Spinal cord (tissue), 10 donors: Measurements from ENCODE around the gene SLC7A5. TPM values are rescaled to one million over a fixed set of nuclear protein-coding genes. Genes with fewer than 3 reads are reported as not detected.
A peak's percentile ranks its signal among the peaks of the same experiment; 100 is the strongest.
"Not testable (repeated sequence)": the region's sequence is repeated elsewhere in the genome, so short reads cannot be mapped to it uniquely, and the experiment has no call there.

Experiments
- DNase-seq, 6 donors: peaks; one replicate each; pipeline versions ENCODE4 v3.0.0 to v3.0.0-alpha.2; 2013 to 2015; ENCODE audit warnings: low spot score in 6 of 6, low read depth in 4 of 6
- H3K27ac ChIP-seq: one replicate; pipeline ENCODE4 v1.5.1; 2013; ENCODE audit warnings: low read depth, low read length, control low read depth
- H3K27me3 ChIP-seq: one replicate; pipeline ENCODE4 v1.6.1; 2013; ENCODE audit warnings: low read length; ENCODE audit not compliant: control insufficient read depth, insufficient read depth
- H3K36me3 ChIP-seq: one replicate; pipeline ENCODE4 v1.6.1; 2013; ENCODE audit warnings: low read length; ENCODE audit not compliant: control insufficient read depth, insufficient read depth
- H3K4me1 ChIP-seq: one replicate; pipeline ENCODE4 v1.6.1; 2013; ENCODE audit warnings: low read length; ENCODE audit not compliant: control insufficient read depth, insufficient read depth
- H3K4me3 ChIP-seq: one replicate; pipeline ENCODE4 v1.5.1; 2013; ENCODE audit warnings: low read depth, low read length, control low read depth
- H3K9me3 ChIP-seq: one replicate; pipeline ENCODE4 v1.6.1; 2013; ENCODE audit warnings: low read length; ENCODE audit not compliant: control insufficient read depth, insufficient read depth
- WGBS: methylation state at CpG from one replicate; pipeline ENCODE4 v1.1.5; 2013; ENCODE audit warnings: missing lambda C conversion rate; ENCODE audit not compliant: insufficient coverage; 5-methylcytosine and 5-hydroxymethylcytosine counted together
- polyA plus RNA-seq, 2 donors: library from polyadenylated mRNA; unstranded; fragments of 120-200 nt; gene quantifications; one replicate each; pipeline ENCODE4 v1.2.1, GENCODE V29; 2013; ENCODE audit not compliant: insufficient read length in 2 of 2
- total RNA-seq, 2 donors: library from RNA; depleted of rRNA in 1 of 2; stranded (reverse); fragments of 120-200 nt in 1 of 2; fragments of >200 nt in 1 of 2; gene quantifications; one replicate each; pipeline versions ENCODE4 v1.2.3 to v1.2.4, GENCODE V29; 2013 to 2014
- donor health status: healthy.

SLC7A5 gene
- total and polyA plus RNA-seq, 4 donors, result 16.6 to 112 (median 65.4) TPM

DNA sequence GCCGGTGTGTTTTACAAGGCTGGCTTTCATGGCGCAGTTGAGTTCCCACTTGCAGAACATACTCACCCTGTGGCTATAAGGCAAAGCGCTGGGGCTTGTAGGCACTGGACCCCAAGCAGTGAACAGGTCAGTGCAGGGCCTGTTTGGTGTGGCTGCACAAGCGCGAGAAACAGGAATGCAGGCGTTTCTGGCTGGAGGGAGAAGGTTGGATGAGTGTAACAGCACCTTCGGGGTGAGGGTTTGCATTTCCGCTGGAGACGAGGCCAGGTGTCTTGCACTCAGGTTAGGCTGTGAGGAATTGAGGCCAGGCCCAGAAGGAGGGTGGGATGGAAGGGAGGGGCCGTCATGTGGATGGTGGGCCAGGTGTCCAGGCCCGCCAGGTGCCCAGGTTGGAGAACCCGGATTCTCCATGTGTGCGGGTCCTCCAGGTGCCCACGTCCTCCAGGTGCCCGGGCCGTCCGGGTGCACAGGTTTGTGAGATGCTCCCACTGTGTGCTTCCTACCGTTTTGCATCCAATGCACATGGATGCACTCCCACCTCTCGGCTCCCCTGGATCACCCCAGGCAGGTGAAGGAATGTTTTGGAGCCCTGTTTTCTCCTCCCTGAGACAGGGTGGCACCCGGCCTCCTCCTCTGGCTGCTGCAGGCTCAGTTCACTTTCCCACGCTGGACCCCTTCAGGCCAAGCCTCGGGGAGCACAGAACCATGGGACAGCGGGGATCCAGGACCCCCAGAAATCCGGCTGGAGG, 46.0 kb downstream of the SLC7A5 start:
- Histone ChIP-seq H3K27me3 (no peaks in the 10 kb centered on the region), H3K4me1 (peaks cover 42% of the 10 kb centered on the region), H3K36me3 (no peaks in the 10 kb centered on the region), H3K4me3 (no peak overlapping the region), H3K9me3 (no peaks in the 10 kb centered on the region), H3K27ac (no peak overlapping the region)
- peak in 1 of 6 donors; percentile 26 for DNase-seq
- WGBS, result 91% methylated on average over 24 of the region's 24 CpGs

DNA sequence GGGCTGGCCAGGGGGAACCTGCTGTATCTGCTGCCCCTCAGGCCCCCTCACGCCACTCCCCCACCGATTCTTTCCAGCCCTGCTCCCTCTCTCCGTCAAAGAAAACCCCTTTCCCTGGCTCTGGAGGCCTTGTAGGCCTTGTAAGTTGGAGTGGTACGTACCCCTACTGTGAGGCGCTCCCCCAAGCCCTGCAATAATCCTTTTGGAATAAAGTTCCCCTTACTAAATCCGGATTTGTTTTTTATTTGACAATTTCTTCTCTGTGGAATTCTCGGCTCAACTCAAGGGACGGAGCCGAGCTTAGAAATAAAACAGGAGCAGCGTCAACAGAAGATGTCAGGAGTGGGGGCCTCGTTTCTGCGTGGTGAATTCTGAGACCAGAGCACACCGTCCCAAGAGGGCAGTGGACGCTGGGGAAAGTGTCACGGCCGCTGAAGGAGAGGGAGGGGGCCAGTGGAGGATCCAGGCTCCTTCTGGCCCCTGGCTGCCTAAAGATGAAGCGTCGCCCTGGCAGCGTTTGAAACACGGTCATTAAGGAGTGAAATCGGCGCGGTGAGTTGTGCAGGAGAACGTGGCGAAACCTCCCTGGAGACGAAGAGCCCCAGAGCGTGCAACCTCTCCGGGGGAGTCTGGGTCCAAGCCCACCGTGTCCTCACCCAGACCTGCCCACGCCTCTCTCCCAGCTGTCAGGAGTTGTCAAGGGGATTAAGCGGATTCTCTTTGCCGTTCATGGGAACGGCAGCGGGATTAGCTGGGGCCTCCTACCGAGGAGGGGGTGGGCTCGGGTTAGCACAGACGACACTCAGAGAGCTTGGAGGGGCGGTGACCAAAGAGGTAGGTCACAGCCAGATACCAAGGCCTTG, 47.0 kb downstream of the SLC7A5 start:
- DNase-seq, result peak in 2 of 6 donors; percentile 38 to 68
- Histone ChIP-seq H3K4me1 (peaks cover 49% of the 10 kb centered on the region), H3K36me3 (no peaks in the 10 kb centered on the region), H3K4me3 (no peak overlapping the region), H3K27me3 (no peaks in the 10 kb centered on the region), H3K9me3 (peaks cover under 1% of the 10 kb centered on the region), H3K27ac (no peak overlapping the region)
- WGBS, result 35% methylated on average over 27 of the region's 38 CpGs

DNA sequence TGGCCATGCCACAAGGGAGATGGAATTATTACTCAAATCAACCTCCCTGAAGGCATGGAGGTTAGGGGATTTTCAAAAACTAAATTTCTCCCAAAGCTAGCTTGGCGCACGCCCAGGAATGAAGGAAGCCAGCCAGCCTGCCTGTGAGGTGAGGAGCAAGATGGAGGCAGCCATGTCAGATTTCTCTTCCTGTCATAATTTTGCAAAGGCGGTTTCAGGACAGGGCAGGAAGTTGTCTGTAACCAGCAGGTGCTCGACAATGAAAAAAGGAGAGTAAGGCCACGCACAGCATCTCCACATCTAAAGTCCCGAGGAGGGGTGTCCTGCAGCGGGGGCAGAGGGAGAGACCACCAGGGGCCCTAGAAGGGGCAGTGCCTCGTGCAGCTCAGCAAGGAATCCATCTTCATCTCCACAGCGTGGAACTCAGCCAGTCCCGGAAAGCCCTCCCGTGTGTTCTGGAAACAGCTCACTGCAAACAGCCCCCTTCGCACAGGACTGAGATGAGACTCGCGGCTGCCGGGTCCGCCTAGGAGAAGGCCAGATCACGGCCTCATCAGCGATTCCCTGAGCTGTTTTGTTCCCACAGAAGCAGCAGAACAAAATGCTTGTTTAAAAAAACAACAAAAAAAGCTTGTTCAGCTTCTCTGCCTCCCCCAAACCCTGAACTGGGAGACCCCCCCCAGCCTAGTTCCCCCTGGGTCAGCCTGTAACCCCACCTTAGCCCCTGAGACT, 47.8 kb downstream of the SLC7A5 start:
- Histone ChIP-seq H3K27ac (no peak overlapping the region), H3K4me3 (no peak overlapping the region), H3K4me1 (peaks cover 49% of the 10 kb centered on the region), H3K36me3 (no peaks in the 10 kb centered on the region), H3K27me3 (no peaks in the 10 kb centered on the region), H3K9me3 (peaks cover 2% of the 10 kb centered on the region)
- WGBS, result 33% methylated on average over 14 of the region's 18 CpGs
- peak in 2 of 6 donors; percentile 48 to 59 for DNase-seq

DNA sequence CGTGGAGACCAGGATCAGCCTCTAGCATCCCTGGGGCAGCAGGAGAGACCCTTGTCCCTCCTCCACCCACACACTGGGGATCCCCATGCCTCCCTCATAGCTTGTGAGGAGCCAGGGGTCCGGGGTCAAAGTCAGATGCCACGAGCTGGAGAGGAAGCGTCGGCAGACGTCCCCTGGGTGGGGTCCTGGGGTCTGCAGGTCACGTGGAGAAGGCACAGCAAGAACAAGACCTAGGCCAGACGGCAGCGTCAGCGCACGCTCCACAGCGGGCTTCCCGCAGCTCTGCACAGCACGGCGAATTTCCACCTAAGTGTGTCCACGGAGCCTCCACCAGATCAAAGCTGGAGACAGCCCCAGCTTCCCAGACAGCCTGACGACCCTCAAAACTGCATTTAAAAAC, 49.3 kb downstream of the SLC7A5 start:
- peaks cover 2% of the 10 kb centered on the region for H3K9me3 ChIP-seq
- H3K27me3 ChIP-seq, result no peaks in the 10 kb centered on the region
- no peak overlapping the region for H3K27ac ChIP-seq
- DNase-seq, result no peak
- peaks cover 49% of the 10 kb centered on the region for H3K4me1 ChIP-seq
- H3K4me3 ChIP-seq, result no peak overlapping the region
- 78% methylated on average over 14 of the region's 17 CpGs for WGBS
- no peaks in the 10 kb centered on the region for H3K36me3 ChIP-seq

DNA sequence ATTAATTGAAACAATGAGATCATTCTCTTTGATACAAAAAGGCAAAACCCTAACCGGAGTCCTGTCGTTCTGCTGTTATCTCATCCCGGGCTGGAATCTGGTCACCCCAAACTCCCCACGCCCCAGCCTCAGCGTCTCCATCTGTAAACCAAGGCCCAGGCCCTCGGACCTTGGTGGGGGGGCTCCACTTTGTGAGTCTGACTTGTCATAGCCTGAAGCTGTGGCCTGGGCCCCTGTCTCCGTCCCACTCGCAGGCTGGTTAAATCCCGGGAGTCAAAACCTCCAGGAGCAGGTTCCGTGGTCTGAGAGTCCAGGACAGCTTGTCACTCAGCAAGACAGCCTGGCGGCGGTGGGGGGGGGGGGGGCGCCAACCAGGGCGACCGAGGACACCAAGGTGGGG, 50.0 kb downstream of the SLC7A5 start:
- Histone ChIP-seq H3K27me3 (no peaks in the 10 kb centered on the region), H3K9me3 (peaks cover 2% of the 10 kb centered on the region)

DNA sequence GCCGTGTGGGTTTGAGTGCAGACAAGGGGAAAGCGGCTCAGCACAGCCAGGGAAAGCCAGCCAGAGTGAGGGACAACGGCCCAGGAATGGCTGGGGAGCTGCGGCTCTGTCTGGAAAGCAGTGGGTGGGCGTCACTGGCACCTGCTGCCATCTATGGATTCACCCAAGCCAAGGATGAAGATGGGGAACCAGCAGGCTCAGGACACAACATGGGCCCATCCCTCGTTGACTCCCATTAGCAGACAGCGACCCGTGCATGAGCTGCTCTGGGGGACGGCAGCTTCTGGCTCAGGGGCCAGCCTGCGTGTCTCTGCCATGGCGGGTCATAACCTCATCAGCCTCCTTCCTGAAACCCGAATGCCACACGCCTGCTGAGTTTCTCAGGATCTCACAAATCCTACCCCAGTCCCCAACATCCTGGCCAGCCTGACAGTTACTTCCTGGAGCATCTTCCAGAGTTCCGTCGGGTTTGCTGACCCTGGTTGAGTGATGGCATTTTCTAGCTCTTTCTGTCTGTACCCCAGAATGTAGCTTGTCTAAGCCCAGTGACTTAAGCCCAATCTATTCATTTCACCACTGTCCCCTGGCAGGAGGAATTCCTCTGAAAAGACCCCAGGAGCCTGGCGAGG, 50.7 kb downstream of the SLC7A5 start:
- DNase-seq, result peak in 1 of 6 donors; percentile 55
- no peaks in the 10 kb centered on the region for H3K27me3 ChIP-seq
- H3K4me3 ChIP-seq, result no peak overlapping the region
- 63% methylated on average over 15 of the region's 16 CpGs for WGBS
- H3K36me3 ChIP-seq, result no peaks in the 10 kb centered on the region
- H3K27ac ChIP-seq, result no peak overlapping the region
- H3K4me1 ChIP-seq, result peaks cover 47% of the 10 kb centered on the region
- H3K9me3 ChIP-seq, result peaks cover 2% of the 10 kb centered on the region

More for the DNA sequence above, 50.0 kb downstream of the SLC7A5 start:
- DNase-seq, result no peak
- 72% methylated on average over 14 of the region's 15 CpGs for WGBS
- Histone ChIP-seq H3K27ac (no peak overlapping the region), H3K4me1 (peaks cover 49% of the 10 kb centered on the region), H3K36me3 (no peaks in the 10 kb centered on the region), H3K4me3 (no peak overlapping the region)

DNA sequence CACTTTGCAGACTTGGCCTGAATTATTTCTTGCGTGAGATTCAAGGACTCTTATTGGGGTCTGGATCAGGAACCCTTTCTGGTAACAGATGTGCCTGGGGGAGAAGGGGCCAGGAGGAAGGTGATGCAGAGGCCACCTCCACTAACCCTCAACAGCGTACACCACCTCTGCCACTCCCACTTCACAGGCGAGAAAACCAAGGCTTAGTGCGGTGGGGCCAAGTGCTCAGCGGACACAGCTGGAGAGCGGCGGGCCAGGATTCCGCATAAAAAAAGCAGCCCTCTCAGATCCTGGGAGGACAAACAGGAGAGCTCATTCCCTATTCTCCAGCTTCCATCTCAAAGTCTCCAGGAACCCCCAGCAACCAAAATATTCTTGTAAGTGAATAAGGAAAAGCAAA, 51.4 kb downstream of the SLC7A5 start:
- DNase-seq, result no peak
- Histone ChIP-seq H3K4me3 (no peak overlapping the region), H3K9me3 (peaks cover 2% of the 10 kb centered on the region), H3K27ac (no peak overlapping the region), H3K27me3 (no peaks in the 10 kb centered on the region), H3K36me3 (no peaks in the 10 kb centered on the region), H3K4me1 (peaks cover 41% of the 10 kb centered on the region)
- WGBS, result 100% methylated on average over 1 of the region's 8 CpGs

DNA sequence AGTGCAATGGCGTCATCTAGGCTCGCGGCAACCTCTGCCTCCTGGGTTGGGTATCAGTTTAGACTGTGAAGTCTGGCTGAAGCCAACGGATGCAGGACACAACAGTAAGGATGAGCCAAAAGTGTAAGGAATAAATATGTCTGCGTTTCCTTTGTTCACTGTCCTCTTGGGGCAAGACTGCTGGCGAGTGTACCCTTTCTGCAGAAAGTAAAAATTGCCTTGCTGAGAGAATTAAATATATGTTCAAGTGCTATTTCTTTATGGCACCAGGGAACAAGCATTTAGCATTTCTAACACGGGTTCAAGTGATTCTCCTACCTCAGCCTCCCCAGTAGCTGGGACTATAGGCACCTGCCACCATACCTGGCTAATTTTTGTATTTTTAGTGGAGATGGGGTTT, 51.9 kb downstream of the SLC7A5 start:
- not testable (repeated sequence) for H3K4me3 ChIP-seq, H3K27ac ChIP-seq, H3K9me3 ChIP-seq, DNase-seq, H3K27me3 ChIP-seq, H3K36me3 ChIP-seq
- peaks cover 39% of the 10 kb centered on the region for H3K4me1 ChIP-seq
- 93% methylated on average over 5 of the region's 7 CpGs for WGBS

DNA sequence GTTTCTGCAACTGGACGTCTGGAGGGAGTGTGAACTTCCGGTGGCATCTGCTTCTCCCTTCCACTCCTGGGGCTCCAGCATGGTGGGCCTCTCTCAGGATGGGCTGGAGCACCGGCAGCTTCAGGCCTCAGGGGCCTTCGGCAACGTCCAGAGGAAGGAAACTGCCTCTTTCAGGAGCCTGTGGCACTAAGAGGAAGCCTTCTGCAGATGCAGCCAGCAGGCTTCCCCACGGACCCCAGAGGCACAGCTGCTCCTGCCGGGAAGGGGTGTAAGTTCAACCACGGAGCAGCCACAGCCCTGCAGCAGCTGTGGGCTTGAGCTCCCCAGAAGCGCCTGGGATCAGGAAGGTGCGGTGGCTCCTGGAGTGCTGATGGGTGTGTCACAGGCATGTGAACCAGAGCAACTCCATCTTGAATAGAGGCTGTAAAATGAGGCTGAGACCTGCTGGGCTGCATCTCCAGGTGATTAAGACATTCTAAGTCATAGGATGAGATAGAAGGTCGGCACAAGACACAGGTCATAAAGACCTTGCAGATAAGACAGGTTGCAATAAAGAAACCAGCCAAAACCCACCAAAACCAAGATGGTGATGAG, 52.7 kb downstream of the SLC7A5 start:
- no peak overlapping the region for H3K27ac ChIP-seq
- no peak overlapping the region for H3K4me3 ChIP-seq
- no peak for DNase-seq
- no peaks in the 10 kb centered on the region for H3K27me3 ChIP-seq
- WGBS, result 89% methylated on average over 11 of the region's 11 CpGs
- H3K4me1 ChIP-seq, result peaks cover 35% of the 10 kb centered on the region
- no peaks in the 10 kb centered on the region for H3K36me3 ChIP-seq
- H3K9me3 ChIP-seq, result peaks cover 2% of the 10 kb centered on the region
